Ecto neural progenitor cell (in vitro differentiated cells): Measurements from ENCODE around the gene DNAJC1.
"Not testable (repeated sequence)": the region's sequence is repeated elsewhere in the genome, so short reads cannot be mapped to it uniquely, and the experiment has no call there.

ENCODE experiments used
- DNase-seq: peaks from one replicate; pipeline ENCODE4 v3.0.0-alpha.2; 2018; ENCODE audit warnings: low spot score

Gene DNAJC1

DNA sequence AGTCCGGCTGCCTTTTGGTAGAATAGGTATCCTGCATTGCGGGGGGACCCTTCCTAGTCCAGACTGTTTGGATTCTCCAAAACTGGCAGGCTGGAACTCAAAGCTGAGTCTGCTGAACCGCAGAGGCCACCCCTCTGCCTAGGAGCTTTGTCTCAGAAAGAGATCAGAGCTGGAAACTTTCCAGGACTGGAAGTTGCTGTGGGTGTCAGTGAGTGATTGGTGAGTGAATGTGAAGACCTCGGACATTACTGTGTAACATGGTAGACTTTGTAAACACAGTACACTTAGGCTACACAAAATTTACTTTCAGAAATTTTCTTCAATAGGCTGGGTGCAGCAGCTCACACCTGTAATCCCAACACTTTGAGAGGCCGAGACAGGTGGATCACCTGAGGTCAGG is 103.8 kb downstream of the DNAJC1 start:
- no peak for DNase-seq

DNA sequence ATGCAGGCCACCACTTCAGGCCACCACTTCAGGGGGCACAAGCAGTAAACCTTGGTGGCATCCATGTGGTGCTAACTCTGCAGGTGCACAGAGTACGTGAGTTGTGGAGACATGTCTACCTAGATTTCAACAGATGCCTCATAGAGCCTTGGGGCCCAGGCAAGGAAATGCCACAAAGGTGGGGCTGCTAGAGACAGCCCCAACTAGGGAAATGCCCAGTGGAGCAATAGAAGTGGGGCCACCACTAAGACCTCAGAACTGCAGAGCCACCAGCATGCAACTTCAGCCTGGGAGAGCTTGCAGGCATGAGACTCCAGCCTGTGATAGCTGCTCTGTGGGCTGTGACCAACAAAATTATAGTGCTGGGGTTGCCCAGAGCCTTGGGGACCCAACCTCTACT is 107.6 kb downstream of the DNAJC1 start:
- no peak for DNase-seq

- DNase-seq, result no peak
Observed at GRCh38 chr10:21894648-21895342, 108.7 kb downstream of the DNAJC1 start.

- no peak for DNase-seq
Observed at GRCh38 chr10:21891439-21891838, 112.1 kb downstream of the DNAJC1 start.

GRCh38 chr10:21889477-21890275 is 113.9 kb downstream of the DNAJC1 start:
- no peak for DNase-seq

DNA sequence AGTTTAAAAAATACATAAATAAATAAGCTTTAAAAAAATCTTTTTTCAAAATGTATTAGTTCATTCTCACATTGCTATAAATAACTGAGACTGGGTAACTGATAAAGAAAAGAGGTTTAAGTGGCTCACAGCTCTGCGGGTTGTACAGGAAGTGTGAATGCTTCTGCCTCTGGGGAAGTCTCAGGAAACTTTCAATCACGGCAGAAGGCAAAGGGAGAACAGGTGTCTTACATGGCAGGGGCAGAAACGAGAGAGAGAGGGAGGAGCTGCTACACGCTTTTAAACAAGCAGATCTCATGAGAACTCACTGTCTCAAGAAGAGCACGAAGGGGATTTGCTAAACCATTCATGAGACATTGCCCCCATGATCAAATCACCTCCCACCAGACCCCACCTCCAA is 114.6 kb downstream of the DNAJC1 start:
- no peak for DNase-seq

- DNase-seq, result no peak
Observed at GRCh38 chr10:21885940-21886339, 117.6 kb downstream of the DNAJC1 start.

GRCh38 chr10:21873198-21873597 is 130.3 kb downstream of the DNAJC1 start:
- DNase-seq, result no peak

DNA sequence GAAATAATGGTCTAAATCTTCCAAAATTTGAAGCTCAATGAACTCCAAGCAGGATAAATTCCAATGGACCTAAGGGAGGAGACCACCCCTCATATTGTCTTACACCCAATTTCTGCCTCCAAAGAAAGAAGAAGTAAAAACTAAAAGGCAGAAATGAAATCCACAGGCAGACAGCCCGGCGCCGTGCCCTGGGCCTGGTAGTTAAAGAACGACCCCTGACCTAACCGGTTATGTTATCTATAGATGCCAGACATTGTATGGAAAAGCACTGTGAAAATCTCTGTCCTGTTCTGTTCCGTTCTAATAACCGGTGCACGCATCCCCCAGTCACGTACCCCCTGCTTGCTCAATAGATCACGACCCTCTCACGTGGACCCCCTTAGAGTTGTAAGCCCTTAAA is 130.8 kb downstream of the DNAJC1 start:
- DNase-seq, result not testable (repeated sequence)

DNA sequence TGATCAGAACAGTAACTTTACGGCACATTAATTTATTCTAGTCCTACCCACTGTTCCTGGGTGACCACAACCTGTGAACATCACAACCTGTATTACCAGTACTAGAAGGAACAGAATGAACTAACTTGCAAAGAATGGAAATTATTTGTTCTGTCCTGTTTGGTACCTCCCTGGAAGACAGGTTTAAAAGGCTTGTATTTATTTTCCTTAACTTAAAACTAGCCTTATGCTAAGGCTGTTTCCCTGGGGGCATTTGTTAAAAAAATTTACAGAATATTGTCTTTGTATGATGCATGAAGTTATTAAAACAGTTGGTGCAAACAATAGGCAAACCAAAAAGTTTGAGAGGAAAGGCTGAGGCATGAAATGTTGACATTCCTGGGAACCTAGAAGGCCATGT is 132.7 kb downstream of the DNAJC1 start:
- DNase-seq, result no peak

- DNase-seq, result not testable (repeated sequence)
Observed at GRCh38 chr10:21869087-21869486, 134.4 kb downstream of the DNAJC1 start.

DNA sequence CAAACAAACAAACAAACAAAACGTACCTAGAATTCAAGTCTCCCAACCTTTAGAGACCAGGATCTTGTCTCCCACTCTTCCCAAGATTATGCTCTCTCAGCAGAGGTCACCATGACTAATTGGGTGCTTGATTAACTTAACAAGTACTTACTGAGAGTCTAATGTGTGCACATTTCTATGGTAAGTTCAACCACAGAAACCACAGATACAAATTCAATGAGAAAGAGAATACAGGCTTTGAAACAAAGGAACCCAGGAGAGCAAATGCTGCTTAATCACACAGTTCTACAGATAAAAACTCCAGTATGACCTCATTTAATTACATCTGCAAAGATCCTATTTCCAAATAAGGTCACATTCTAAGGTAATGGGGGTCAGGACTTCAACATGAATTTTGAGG is 142.8 kb downstream of the DNAJC1 start:
- no peak for DNase-seq

DNA sequence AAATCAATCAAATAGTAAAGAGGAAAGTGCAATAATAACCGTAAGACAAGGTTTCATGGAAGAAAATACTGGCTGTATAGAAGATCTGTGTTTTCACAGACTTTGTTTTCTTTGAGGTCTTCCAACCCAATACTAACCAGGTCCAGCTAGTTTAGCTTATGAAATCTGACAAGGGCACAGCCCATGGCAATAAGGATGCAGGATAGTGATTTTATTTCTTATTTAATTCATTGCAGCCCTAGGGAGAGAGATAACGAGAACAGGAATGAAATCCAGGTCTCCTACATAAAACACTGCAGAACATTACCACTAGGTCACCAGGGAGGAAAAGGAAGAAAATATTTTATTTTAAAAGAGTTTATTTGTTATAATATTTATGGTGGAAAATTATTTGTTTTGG is 145.1 kb downstream of the DNAJC1 start:
- no peak for DNase-seq

DNA sequence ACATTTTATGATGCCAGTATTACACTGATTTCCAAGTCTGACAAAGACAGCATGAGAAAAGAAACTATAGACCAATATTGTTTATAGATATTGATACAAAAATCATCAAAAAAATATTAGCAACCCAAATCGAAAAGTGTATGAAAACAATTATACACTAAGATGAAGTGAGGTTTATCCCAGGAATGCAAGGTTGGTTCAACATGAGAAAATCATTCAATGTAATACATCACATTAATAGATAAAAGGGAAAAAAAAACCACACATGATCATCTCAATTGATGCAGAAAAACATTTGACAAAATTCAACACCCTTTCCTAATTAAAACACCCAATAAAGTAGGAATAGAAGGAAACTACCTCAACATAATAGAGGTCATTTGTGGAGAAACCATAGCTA is 153.9 kb downstream of the DNAJC1 start:
- no peak for DNase-seq

DNA sequence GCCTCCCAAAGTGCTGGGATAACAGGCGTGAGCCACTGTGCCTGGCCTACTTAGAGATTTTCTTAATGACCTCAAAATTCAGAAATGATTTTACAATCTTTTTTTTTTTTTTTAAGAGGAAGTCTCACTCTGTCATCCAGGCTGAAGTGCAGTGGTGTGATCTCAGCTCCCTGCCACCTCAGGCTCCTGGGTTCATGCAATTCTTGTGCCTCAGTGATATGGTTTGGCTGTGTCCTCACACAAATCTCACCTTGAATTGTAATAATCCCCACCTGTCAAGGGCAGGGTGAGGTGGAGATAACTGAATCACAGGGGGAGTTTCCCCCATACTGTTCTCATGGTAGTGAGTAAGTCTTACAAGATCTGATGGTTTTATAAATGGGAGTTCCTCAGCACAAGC is 159.9 kb downstream of the DNAJC1 start:
- DNase-seq, result no peak

- not testable (repeated sequence) for DNase-seq
Observed at GRCh38 chr10:21841273-21841672, 162.3 kb downstream of the DNAJC1 start.

- not testable (repeated sequence) for DNase-seq
Observed at GRCh38 chr10:21837487-21837886, 166.0 kb downstream of the DNAJC1 start.

DNA sequence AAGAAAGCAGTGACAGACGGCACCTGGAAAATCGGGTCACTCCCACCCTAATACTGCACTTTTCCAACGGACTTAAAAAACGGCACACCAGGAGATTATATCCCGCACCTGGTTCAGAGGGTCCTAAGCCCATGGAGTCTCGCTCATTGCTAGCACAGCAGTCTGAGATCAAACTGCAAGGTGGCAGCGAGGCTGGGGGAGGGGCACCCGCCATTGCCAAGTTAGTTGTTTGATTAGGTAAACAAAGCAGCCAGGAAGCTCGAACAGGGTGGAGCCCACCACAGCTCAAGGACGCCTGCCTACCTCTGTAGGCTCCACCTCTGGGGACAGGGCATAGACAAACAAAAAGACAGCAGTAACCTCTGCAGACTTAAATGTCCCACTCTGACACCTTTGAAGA is 169.0 kb downstream of the DNAJC1 start:
- not testable (repeated sequence) for DNase-seq

- DNase-seq, result no peak
Observed at GRCh38 chr10:21832821-21833130, 170.8 kb downstream of the DNAJC1 start.

GRCh38 chr10:21831986-21832820 is 171.3 kb downstream of the DNAJC1 start:
- DNase-seq, result no peak

DNA sequence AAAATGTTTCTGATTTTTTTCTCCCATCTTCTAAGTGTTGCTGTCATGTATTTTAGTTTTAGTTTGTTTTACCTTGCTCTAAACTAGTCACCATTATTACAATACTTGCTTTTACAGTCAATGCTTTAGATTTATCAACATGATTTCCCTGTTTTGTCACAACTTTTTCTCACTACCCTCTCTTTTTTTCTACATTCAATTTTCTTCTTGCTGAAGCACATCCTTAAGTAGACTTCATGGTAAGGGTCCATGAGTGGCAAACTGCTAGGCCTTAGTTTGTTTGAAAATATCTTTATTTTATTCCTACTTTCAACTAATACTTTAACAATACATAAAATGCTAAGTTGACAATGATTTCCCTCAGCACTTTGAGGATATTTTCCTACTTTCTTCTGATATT is 173.5 kb downstream of the DNAJC1 start:
- no peak for DNase-seq

DNA sequence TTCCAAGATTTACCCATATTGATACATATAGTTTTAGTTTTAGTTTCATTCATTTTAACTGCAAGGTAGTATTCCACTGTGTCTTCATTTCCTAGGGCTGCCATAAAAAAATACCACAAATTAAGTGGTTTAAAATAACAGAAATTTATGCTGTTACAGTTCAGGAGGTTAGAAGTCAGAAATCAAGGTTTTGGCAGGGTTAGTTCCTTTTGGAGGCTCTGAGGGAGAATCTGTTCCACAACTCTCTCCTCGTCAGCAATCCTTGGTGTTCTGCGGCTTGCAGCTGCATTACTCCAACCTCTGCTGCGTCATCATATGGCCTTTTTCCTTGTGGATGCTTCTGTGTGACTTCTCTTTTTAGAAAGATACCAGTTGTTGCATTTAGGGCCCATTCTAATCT is 176.2 kb downstream of the DNAJC1 start:
- no peak for DNase-seq

DNA sequence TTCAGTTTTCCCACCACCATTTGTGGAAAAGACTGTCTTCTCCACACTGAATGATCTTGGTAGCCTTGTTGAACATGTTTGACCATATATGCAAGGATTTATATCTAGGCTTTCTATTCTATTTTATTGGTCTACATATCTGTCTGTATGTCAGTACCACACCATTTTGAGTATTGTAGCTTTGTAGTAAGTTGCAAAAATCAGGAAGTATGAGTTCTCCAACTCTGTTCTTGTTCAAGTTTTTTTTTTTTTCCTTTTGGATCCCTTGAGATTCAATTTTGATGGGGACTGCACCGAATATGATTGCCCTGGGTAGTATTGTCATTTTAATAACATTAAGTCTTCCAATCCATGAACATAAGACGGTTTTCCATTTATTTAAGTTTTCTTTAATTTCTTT is 176.8 kb downstream of the DNAJC1 start:
- DNase-seq, result no peak
